Heart left ventricle (tissue), 16 donors: ENCODE data around the gene SUPT3H. TPM values are rescaled to one million over a fixed set of nuclear protein-coding genes. Genes with fewer than 3 reads are reported as not detected.

Experiments used
- ATAC-seq, 4 donors: fragments of 200-7000 bp; cut with Tn5 transposase; one replicate each; pipeline ENCODE4 v1.9.1; 2020 to 2022; ENCODE audit warnings: moderate library complexity in 4 of 4, mild to moderate bottlenecking in 3 of 4, moderate number of reproducible peaks in 1 of 4
- DNase-seq, 5 donors: peaks; one replicate each; pipeline ENCODE4 v3.0.0-alpha.2; 2020
- H3K27ac ChIP-seq, 12 donors: fragments of 200-600 bp; sonication (generic) in 4 of 12; one replicate each; pipeline versions ENCODE4 v1.5.0 to v1.8.0; 2016 to 2022; ENCODE audit warnings: mild to moderate bottlenecking in 2 of 12
- H3K27me3 ChIP-seq, 9 donors: fragments of 200-600 bp; sonication (generic) in 2 of 9; one replicate each; pipeline versions ENCODE4 v1.5.1 to v1.8.0; 2016 to 2022; ENCODE audit warnings: mild to moderate bottlenecking in 3 of 9
- H3K36me3 ChIP-seq, 9 donors: fragments of 200-600 bp; sonication (generic) in 2 of 9; one replicate each; pipeline versions ENCODE4 v1.5.0 to v1.8.0; 2018 to 2022; ENCODE audit warnings: mild to moderate bottlenecking in 2 of 9
- H3K4me1 ChIP-seq, 12 donors: fragments of 200-600 bp; sonication (generic) in 4 of 12; one replicate each; pipeline versions ENCODE4 v1.5.0 to v1.8.0; 2016 to 2022; ENCODE audit warnings: mild to moderate bottlenecking in 3 of 12
- H3K4me3 ChIP-seq, 12 donors: fragments of 200-600 bp; sonication (generic) in 4 of 12; one replicate each; pipeline versions ENCODE4 v1.5.0 to v1.8.0; 2017 to 2022; ENCODE audit warnings: mild to moderate bottlenecking in 9 of 12, moderate library complexity in 4 of 12
- H3K9me3 ChIP-seq, 12 donors: fragments of 200-600 bp; sonication (generic) in 4 of 12; one replicate each; pipeline versions ENCODE4 v1.5.0 to v1.8.0; 2016 to 2022; ENCODE audit warnings: mild to moderate bottlenecking in 1 of 12
- CTCF ChIP-seq, 12 donors: fragments of 200-600 bp; sonication (generic) in 4 of 12; IDR thresholded peaks; one replicate each; pipeline versions ENCODE4 v1.5.0 to v1.8.0; 2018 to 2022; ENCODE audit warnings: antibody characterized with exemption in 12 of 12, mild to moderate bottlenecking in 5 of 12
- POLR2A ChIP-seq, 2 donors: fragments of 450-650 bp; IDR thresholded peaks; one replicate each; pipeline ENCODE4 v1.6.1; 2017; ENCODE audit warnings: antibody characterized with exemption in 2 of 2, mild to moderate bottlenecking in 2 of 2, moderate library complexity in 2 of 2
- WGBS, 4 donors: extraction: QIAGEN DNeasy Blood & Tissue Kit in 2 of 4; methylation state at CpG; one replicate each; pipeline versions ENCODE4 v1.1.5 to v1.1.7; 2013 to 2018; 5-methylcytosine and 5-hydroxymethylcytosine counted together
- intact Hi-C, 10 donors: fragments of 100-400 bp; cut with DNase I; formaldehyde crosslinking; loops; one replicate each; pipeline versions ENCODE4 v1.11.1 to v1.14.2; 2022
- polyA plus RNA-seq, 2 donors: library from polyadenylated mRNA; stranded (reverse); fragments of 200-250 nt; gene quantifications; one replicate each; pipeline ENCODE4 v1.2.3, GENCODE V29; 2013
- total RNA-seq, 9 donors: library from RNA; depleted of rRNA in 2 of 9; stranded (reverse); fragments of >200 nt in 2 of 9; fragmentation: NEBNext Ultra II Directional in 3 of 9; extraction: Animal tissue kit (Norgen Biotek cat#: 25700) in 3 of 9; gene quantifications; one replicate each; pipeline versions ENCODE4 v1.1.0 to v1.2.4, GENCODE V29; 2016 to 2023
- donor health status: ischemic (EF 13 %, LVEDD 7.1; RV severe dilation, severe dysfunction).
- donor health status: healthy with polysubstance abuse.
- donor health status: DM: no; HTN: yes; CAD: no.
- donor health status: DM: no; HTN: no; CAD: no.
- donor health status: ischemic (EF 25% LVEDD 6.9; RV normal size, moderate dysfunction).
- donor health status: ischemic (EF 25% LVEDD 5.7; RV mildly dilated, moderate dysfunction).
- donor health status: healthy.
- donor health status: DM: yes; HTN: yes; CAD: no.
- donor health status: ischemic (EF 35%, LVEDD 5.7; RV mildly dilated, moderate dysfunction).
- donor health status: nonischemic (EF 11% LVEDD 7.7; RV severe dilation, severe dysfunction).
- donor health status: DM: yes; HTN: yes; CAD: no.
- donor health status: PGD.
- donor health status: ischemic (EF 29% LVEDD 5.4; RV normal size, mild dysfunction).
- donor health status: nonischemic (EF 23%, LVEDD 6.1; RV moderate dilation, normal function).

SUPT3H gene
- total and polyA plus RNA-seq, 11 donors, result 1.5 to 8.1 (median 4.1) TPM

- H3K4me3 ChIP-seq, result no peak overlapping the region
- H3K27me3 ChIP-seq, result no peaks in the 10 kb centered on the region
- no peak for TF ChIP-seq CTCF (IDR thresholded peaks at IDR 0.05)
- no peak for TF ChIP-seq POLR2A (IDR thresholded peaks at IDR 0.05)
- WGBS, 4 donors, result 94 to 97% (median 95%) methylated on average over 2 of the region's 2 CpGs
- no peak for DNase-seq
- no peak for ATAC-seq
- intact Hi-C loops, result no loop called here
- no peaks in the 10 kb centered on the region for H3K36me3 ChIP-seq
- H3K27ac ChIP-seq, result no peak overlapping the region
- peaks cover 0 to 23% (median 14%) of the 10 kb centered on the region in 12 donors for H3K9me3 ChIP-seq
- peaks cover 0 to 13% (median 0%) of the 10 kb centered on the region in 12 donors for H3K4me1 ChIP-seq
Measured at GRCh38 chr6:45076217-45076930, 301.4 kb downstream of the SUPT3H start.

GRCh38 chr6:45075246-45075645, 302.5 kb downstream of the SUPT3H start:
- DNase-seq (no peak), ATAC-seq (no peak)
- 67 to 79% (median 71%) methylated on average over 2 of the region's 2 CpGs for WGBS, 4 donors
- peaks cover 0 to 23% (median 14%) of the 10 kb centered on the region in 12 donors for H3K9me3 ChIP-seq
- no peaks in the 10 kb centered on the region for H3K27me3 ChIP-seq
- H3K4me3 ChIP-seq, result no peak overlapping the region
- no peaks in the 10 kb centered on the region for H3K36me3 ChIP-seq
- no peak for TF ChIP-seq POLR2A (IDR thresholded peaks at IDR 0.05)
- TF ChIP-seq CTCF (IDR thresholded peaks at IDR 0.05), result no peak
- intact Hi-C loops, result no loop called here
- H3K27ac ChIP-seq, result no peak overlapping the region
- peaks cover 0 to 13% (median 0%) of the 10 kb centered on the region in 12 donors for H3K4me1 ChIP-seq

- H3K4me3 ChIP-seq, result no peak overlapping the region
- H3K36me3 ChIP-seq, result no peaks in the 10 kb centered on the region
- 75 to 81% (median 76%) methylated on average over 1 of the region's 1 CpG for WGBS, 4 donors
- intact Hi-C loops, result no loop called here
- no peaks in the 10 kb centered on the region for H3K27me3 ChIP-seq
- no peak for ATAC-seq
- no peak for TF ChIP-seq CTCF (IDR thresholded peaks at IDR 0.05)
- no peak for TF ChIP-seq POLR2A (IDR thresholded peaks at IDR 0.05)
- DNase-seq, result no peak
- H3K9me3 ChIP-seq, result peaks cover 0 to 19% (median 14%) of the 10 kb centered on the region in 12 donors
- no peak overlapping the region for H3K27ac ChIP-seq
- peaks cover 0 to 13% (median 0%) of the 10 kb centered on the region in 12 donors for H3K4me1 ChIP-seq
Measured at GRCh38 chr6:45074439-45074838, 303.3 kb downstream of the SUPT3H start.

DNA sequence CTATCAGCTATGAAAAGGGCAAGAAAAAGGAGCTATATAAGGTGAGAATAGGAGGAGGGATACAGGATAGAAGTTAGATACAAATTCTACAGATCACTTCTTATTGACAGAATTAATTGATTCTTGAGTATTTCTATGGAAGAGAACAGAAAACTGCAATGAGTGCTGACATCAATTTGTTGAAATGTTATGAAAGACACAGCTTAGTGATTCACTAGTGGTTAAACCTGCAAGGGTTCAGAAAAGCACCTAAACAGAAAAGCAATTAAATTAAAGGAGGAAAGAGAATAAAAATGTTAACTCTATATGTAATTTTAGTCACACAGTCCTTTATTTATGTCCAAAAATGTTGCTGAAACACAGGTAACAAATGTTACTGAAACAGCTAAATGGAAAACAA, 304.0 kb downstream of the SUPT3H start:
- ATAC-seq, result no peak
- H3K27me3 ChIP-seq, result no peaks in the 10 kb centered on the region
- no peak for TF ChIP-seq CTCF (IDR thresholded peaks at IDR 0.05)
- TF ChIP-seq POLR2A (IDR thresholded peaks at IDR 0.05), result no peak

More for the DNA sequence above, 304.0 kb downstream of the SUPT3H start:
- intact Hi-C loops, result no loop called here
- no peak overlapping the region for H3K27ac ChIP-seq
- peaks cover 0 to 13% (median 0%) of the 10 kb centered on the region in 12 donors for H3K4me1 ChIP-seq
- no peaks in the 10 kb centered on the region for H3K36me3 ChIP-seq
- no peak for DNase-seq
- no peak overlapping the region for H3K4me3 ChIP-seq
- peaks cover 0 to 13% (median 9%) of the 10 kb centered on the region in 12 donors for H3K9me3 ChIP-seq
